GM12801 (cell line): ENCODE data around the gene FOLR3.

Source experiments
- TF ChIP-seq, protein P1 (sequence below): IDR thresholded peaks from one replicate; pipeline ENCODE4 v1.5.1; 2011; ENCODE audit warnings: control low read depth; ENCODE audit not compliant: insufficient read length; ENCODE audit errors: extremely low read depth

Gene FOLR3

GRCh38 chr11:72139500-72139899, 4.0 kb downstream of the FOLR3 start:
- TF ChIP-seq, protein P1, sequence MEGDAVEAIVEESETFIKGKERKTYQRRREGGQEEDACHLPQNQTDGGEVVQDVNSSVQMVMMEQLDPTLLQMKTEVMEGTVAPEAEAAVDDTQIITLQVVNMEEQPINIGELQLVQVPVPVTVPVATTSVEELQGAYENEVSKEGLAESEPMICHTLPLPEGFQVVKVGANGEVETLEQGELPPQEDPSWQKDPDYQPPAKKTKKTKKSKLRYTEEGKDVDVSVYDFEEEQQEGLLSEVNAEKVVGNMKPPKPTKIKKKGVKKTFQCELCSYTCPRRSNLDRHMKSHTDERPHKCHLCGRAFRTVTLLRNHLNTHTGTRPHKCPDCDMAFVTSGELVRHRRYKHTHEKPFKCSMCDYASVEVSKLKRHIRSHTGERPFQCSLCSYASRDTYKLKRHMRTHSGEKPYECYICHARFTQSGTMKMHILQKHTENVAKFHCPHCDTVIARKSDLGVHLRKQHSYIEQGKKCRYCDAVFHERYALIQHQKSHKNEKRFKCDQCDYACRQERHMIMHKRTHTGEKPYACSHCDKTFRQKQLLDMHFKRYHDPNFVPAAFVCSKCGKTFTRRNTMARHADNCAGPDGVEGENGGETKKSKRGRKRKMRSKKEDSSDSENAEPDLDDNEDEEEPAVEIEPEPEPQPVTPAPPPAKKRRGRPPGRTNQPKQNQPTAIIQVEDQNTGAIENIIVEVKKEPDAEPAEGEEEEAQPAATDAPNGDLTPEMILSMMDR, result no peak

- TF ChIP-seq, protein P1, result no peak
These were observed 5.1 kb downstream of the FOLR3 start for GRCh38 chr11:72140661-72141060.

DNA sequence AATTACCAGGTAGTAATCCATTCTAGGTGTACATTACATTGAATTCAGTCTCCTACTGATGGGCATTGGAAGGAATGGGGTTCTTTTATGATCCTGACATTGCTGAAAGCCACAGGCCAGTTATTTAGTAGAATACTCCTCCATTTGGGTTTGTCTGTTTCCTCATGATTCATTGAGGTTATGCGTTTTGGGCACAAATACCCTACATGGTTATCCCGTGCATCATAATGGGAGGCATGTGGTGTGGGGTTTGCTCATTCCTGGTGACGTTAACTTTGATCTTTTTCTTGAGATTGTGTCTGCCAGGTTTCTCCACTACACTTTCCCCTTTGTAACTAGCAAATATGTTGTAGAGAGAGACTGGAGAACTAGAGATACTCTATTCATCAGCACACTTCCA, 5.5 kb downstream of the FOLR3 start:
- TF ChIP-seq, protein P1, result no peak

DNA sequence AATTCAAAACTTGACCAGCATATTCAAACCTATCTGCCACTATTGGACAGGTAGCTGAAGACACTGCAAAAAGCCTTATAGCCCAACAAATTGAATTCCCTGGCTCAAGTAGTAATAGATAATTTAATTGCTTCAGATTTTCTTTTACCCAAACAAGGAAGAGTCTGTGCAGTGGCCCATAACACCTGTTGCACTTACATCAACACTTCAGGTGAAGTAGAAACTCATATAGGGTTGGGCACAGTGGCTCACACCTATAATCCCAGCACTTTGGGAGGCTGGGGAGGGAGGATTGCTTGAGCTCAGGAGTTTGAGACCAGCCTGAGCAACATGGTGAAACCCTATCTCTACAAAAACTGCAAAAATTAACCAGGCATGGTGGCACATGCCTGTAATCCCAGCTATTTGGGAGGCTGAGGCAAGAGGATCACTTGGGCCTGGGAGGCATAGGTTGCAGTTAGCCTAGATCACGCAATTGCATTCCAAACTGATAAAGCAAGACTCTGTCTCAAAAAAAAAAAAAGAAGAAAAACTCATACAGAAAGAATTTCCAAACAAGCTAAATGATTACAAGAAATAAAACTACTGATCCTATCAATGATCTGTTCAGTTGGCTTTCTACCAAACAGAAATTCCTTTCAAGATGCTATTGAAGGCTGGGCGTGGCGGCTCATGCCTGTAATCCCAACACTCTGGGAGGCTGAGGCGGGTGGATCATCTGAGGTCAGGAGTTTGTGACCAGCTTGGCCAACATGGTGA, 9.5 kb downstream of the FOLR3 start:
- TF ChIP-seq, protein P1, result no peak

- TF ChIP-seq, protein P1, result no peak
These were observed 11.1 kb downstream of the FOLR3 start for GRCh38 chr11:72146625-72147024.

DNA sequence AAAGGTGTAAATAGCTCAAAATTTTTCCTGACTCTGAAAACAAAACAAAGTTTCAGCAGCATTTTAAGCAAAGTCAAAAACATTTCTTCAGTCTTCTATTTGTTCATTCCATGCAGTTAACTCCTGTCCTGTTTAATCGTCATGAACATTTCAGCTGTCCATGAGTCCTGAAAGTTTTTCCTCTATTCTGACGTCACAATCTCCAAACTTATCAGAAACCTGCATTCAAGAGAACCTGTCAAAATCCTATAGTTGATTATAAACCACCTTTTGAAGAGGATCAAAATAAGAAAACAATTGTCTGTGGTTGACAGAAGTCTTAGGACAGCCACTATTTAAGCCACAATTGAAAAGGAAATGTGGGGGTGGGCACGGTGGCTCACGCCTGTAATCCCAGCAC, 15.4 kb downstream of the FOLR3 start:
- TF ChIP-seq, protein P1, result no peak

GRCh38 chr11:72154816-72155215, 19.3 kb downstream of the FOLR3 start:
- TF ChIP-seq, protein P1, result no peak
